IPS-18a (cell line): ENCODE measurements around the gene NHLRC4.

ENCODE experiments used
- H3K27ac ChIP-seq: one replicate; pipeline ENCODE4 v1.5.1; 2013; ENCODE audit warnings: low read length
- H3K27me3 ChIP-seq: one replicate; pipeline ENCODE4 v1.6.1; 2013; ENCODE audit warnings: mild to moderate bottlenecking, low read length; ENCODE audit not compliant: control insufficient read depth, insufficient read depth
- H3K36me3 ChIP-seq: one replicate; pipeline ENCODE4 v1.6.1; 2013; ENCODE audit warnings: low read depth, low read length; ENCODE audit not compliant: control insufficient read depth
- H3K4me1 ChIP-seq: one replicate; pipeline ENCODE4 v1.6.1; 2013; ENCODE audit warnings: low read depth, low read length; ENCODE audit not compliant: control insufficient read depth
- H3K4me3 ChIP-seq: one replicate; pipeline ENCODE4 v1.5.1; 2013; ENCODE audit warnings: low read length
- H3K9ac ChIP-seq: one replicate; pipeline ENCODE4 v1.6.1; 2013; ENCODE audit warnings: mild to moderate bottlenecking, low read length, moderate library complexity
- H3K9me3 ChIP-seq: one replicate; pipeline ENCODE4 v1.6.1; 2013; ENCODE audit warnings: low read depth, low read length; ENCODE audit not compliant: control insufficient read depth

NHLRC4 gene

GRCh38 chr16:586047-586644, 19.3 kb downstream of the NHLRC4 start:
- peaks cover 35% of the 10 kb centered on the region for H3K27me3 ChIP-seq
- H3K9ac ChIP-seq: no peak overlapping the region
- no peaks in the 10 kb centered on the region for H3K36me3 ChIP-seq
- H3K27ac ChIP-seq: no peak overlapping the region
- no peaks in the 10 kb centered on the region for H3K9me3 ChIP-seq
- peaks cover 11% of the 10 kb centered on the region for H3K4me1 ChIP-seq
- no peak overlapping the region for H3K4me3 ChIP-seq

- H3K4me1 ChIP-seq: peaks cover 11% of the 10 kb centered on the region
- H3K9ac ChIP-seq: no peak overlapping the region
- no peaks in the 10 kb centered on the region for H3K9me3 ChIP-seq
- no peak overlapping the region for H3K4me3 ChIP-seq
- peaks cover 42% of the 10 kb centered on the region for H3K27me3 ChIP-seq
- no peak overlapping the region for H3K27ac ChIP-seq
- H3K36me3 ChIP-seq: no peaks in the 10 kb centered on the region
These were observed 20.1 kb downstream of the NHLRC4 start for GRCh38 chr16:586645-587590.

GRCh38 chr16:588639-588888, 21.8 kb downstream of the NHLRC4 start:
- H3K27ac ChIP-seq: peak overlapping the region; percentile 41
- no peaks in the 10 kb centered on the region for H3K9me3 ChIP-seq
- peaks cover 5% of the 10 kb centered on the region for H3K4me1 ChIP-seq
- H3K27me3 ChIP-seq: peaks cover 44% of the 10 kb centered on the region
- H3K4me3 ChIP-seq: peak overlapping the region; percentile 86
- peak overlapping the region; percentile 89 for H3K9ac ChIP-seq
- H3K36me3 ChIP-seq: peaks cover 5% of the 10 kb centered on the region

- peaks cover under 1% of the 10 kb centered on the region for H3K4me1 ChIP-seq
These were observed 22.3 kb downstream of the NHLRC4 start for GRCh38 chr16:588889-589657.

GRCh38 chr16:589658-590187, 22.9 kb downstream of the NHLRC4 start, which contains the start of gene RAB40C:
Gene RAB40C, plus strand, starts transcription at chr16:590066. Its CDS starts 226 bp downstream, at chr16:590292.
- Histone ChIP-seq H3K4me3 (peak within 1 kb of the TSS; percentile 86), H3K36me3 (peaks cover 5% of the 10 kb centered on the region), H3K27me3 (peaks cover 44% of the 10 kb centered on the region), H3K27ac (peak within 1 kb of the TSS; percentile 94), H3K9ac (peak within 1 kb of the TSS; percentile 89), H3K4me1 (no peaks in the 10 kb centered on the region), H3K9me3 (no peaks in the 10 kb centered on the region)

More at GRCh38 chr16:588889-589657, 22.3 kb downstream of the NHLRC4 start:
- H3K4me3 ChIP-seq: peak overlapping the region; percentile 86
- peaks cover 5% of the 10 kb centered on the region for H3K36me3 ChIP-seq
- H3K27me3 ChIP-seq: peaks cover 44% of the 10 kb centered on the region
- H3K9ac ChIP-seq: peak overlapping the region; percentile 89
- no peaks in the 10 kb centered on the region for H3K9me3 ChIP-seq
- peak overlapping the region; percentile 94 for H3K27ac ChIP-seq

- Histone ChIP-seq H3K27ac (no peak overlapping the region), H3K27me3 (peaks cover 42% of the 10 kb centered on the region), H3K36me3 (peaks cover 5% of the 10 kb centered on the region), H3K9me3 (no peaks in the 10 kb centered on the region), H3K4me3 (peak overlapping the region; percentile 65), H3K9ac (no peak overlapping the region), H3K4me1 (no peaks in the 10 kb centered on the region)
These were observed 23.5 kb downstream of the NHLRC4 start for GRCh38 chr16:590188-590814.

GRCh38 chr16:590815-591200, 24.0 kb downstream of the NHLRC4 start:
- Histone ChIP-seq H3K9me3 (no peaks in the 10 kb centered on the region), H3K27me3 (peaks cover 37% of the 10 kb centered on the region), H3K4me1 (no peaks in the 10 kb centered on the region), H3K4me3 (peak overlapping the region; percentile 65), H3K36me3 (peaks cover 5% of the 10 kb centered on the region), H3K27ac (no peak overlapping the region), H3K9ac (no peak overlapping the region)

- Histone ChIP-seq H3K4me1 (no peaks in the 10 kb centered on the region), H3K27me3 (peaks cover 33% of the 10 kb centered on the region), H3K27ac (no peak overlapping the region), H3K9ac (no peak overlapping the region), H3K9me3 (no peaks in the 10 kb centered on the region), H3K4me3 (no peak overlapping the region), H3K36me3 (peaks cover 5% of the 10 kb centered on the region)
These were observed 24.4 kb downstream of the NHLRC4 start for GRCh38 chr16:591231-591630.

GRCh38 chr16:591892-592517, 25.2 kb downstream of the NHLRC4 start:
- Histone ChIP-seq H3K36me3 (peaks cover 5% of the 10 kb centered on the region), H3K27ac (no peak overlapping the region), H3K4me3 (no peak overlapping the region), H3K4me1 (no peaks in the 10 kb centered on the region), H3K27me3 (peaks cover 25% of the 10 kb centered on the region), H3K9ac (no peak overlapping the region), H3K9me3 (no peaks in the 10 kb centered on the region)

GRCh38 chr16:592518-593306, 25.9 kb downstream of the NHLRC4 start:
- no peak overlapping the region for H3K27ac ChIP-seq
- H3K4me1 ChIP-seq: no peaks in the 10 kb centered on the region
- H3K4me3 ChIP-seq: no peak overlapping the region

More at GRCh38 chr16:592518-593306, 25.9 kb downstream of the NHLRC4 start:
- Histone ChIP-seq H3K9me3 (no peaks in the 10 kb centered on the region), H3K36me3 (peaks cover 5% of the 10 kb centered on the region), H3K27me3 (peaks cover 18% of the 10 kb centered on the region), H3K9ac (no peak overlapping the region)
